HG03196 (cell line): ENCODE measurements around the gene PRR3.
A peak's percentile ranks its signal among the peaks of the same experiment; 100 is the strongest.

Experiments
- ATAC-seq: cut with Tn5 transposase; IDR thresholded peaks from one replicate; pipeline ENCODE4 v1.9.1; 2021; ENCODE audit not compliant: unreplicated experiment

PRR3 gene

GRCh38 chr6:30533460-30534294 lies 23.4 kb upstream of the PRR3 start:
- ATAC-seq, result no peak

GRCh38 chr6:30537931-30538330 lies 19.2 kb upstream of the PRR3 start:
- ATAC-seq, result no peak

- ATAC-seq, result no peak
These were observed 15.3 kb upstream of the PRR3 start for GRCh38 chr6:30541515-30542403.

- no peak for ATAC-seq
These were observed 14.7 kb upstream of the PRR3 start for GRCh38 chr6:30542404-30542725.

GRCh38 chr6:30542915-30543314 lies 14.2 kb upstream of the PRR3 start:
- ATAC-seq, result no peak

GRCh38 chr6:30543821-30544220 lies 13.3 kb upstream of the PRR3 start:
- no peak for ATAC-seq

- no peak for ATAC-seq
These were observed 12.3 kb upstream of the PRR3 start for GRCh38 chr6:30544666-30545272.

- no peak for ATAC-seq
These were observed 9.6 kb upstream of the PRR3 start for GRCh38 chr6:30547454-30547853.

- no peak for ATAC-seq
These were observed 8.7 kb upstream of the PRR3 start for GRCh38 chr6:30548375-30548774.

GRCh38 chr6:30554404-30554803 lies 2.7 kb upstream of the PRR3 start:
- ATAC-seq, result no peak

GRCh38 chr6:30554962-30555815 lies 1.9 kb upstream of the PRR3 start:
- no peak for ATAC-seq

- no peak for ATAC-seq
These were observed 1.4 kb upstream of the PRR3 start for GRCh38 chr6:30555816-30556065.

- ATAC-seq, result peak; percentile 75
These were observed 809 bp upstream of the PRR3 start, which contains the start of gene GNL1 for GRCh38 chr6:30556066-30556905. Gene GNL1 (minus strand): TSS chr6:30556489. CDS start chr6:30556203, 286 bp downstream.

GRCh38 chr6:30557683-30557981 lies 537 bp downstream of the PRR3 start:
- ATAC-seq, result no peak

GRCh38 chr6:30560930-30561329 lies 3.8 kb downstream of the PRR3 start:
- ATAC-seq, result no peak

GRCh38 chr6:30562470-30563425 lies 5.7 kb downstream of the PRR3 start:
- no peak for ATAC-seq

- ATAC-seq, result no peak
These were observed 7.0 kb downstream of the PRR3 start for GRCh38 chr6:30564114-30564513.

- no peak for ATAC-seq
These were observed 8.7 kb downstream of the PRR3 start for GRCh38 chr6:30565772-30566171.

- ATAC-seq, result no peak
These were observed 11.2 kb downstream of the PRR3 start for GRCh38 chr6:30568245-30568644.
